GM12865 (cell line): ENCODE measurements around the gene CACNG4.

Experiments
- DNase-seq: peaks from one replicate; pipeline ENCODE4 v3.0.0; 2010; ENCODE audit warnings: low read depth
- H3K4me3 ChIP-seq: 2 replicates; pipeline ENCODE4 v1.5.1; 2011; ENCODE audit warnings: mild to moderate bottlenecking, low read depth, low read length, control low read depth
- CTCF ChIP-seq: IDR thresholded peaks from 2 replicates; pipeline ENCODE4 v1.5.1; 2011; ENCODE audit warnings: low read length, control low read depth, low read depth, inconsistent platforms; ENCODE audit not compliant: insufficient read depth; ENCODE audit errors: missing control alignments

Gene CACNG4

DNA sequence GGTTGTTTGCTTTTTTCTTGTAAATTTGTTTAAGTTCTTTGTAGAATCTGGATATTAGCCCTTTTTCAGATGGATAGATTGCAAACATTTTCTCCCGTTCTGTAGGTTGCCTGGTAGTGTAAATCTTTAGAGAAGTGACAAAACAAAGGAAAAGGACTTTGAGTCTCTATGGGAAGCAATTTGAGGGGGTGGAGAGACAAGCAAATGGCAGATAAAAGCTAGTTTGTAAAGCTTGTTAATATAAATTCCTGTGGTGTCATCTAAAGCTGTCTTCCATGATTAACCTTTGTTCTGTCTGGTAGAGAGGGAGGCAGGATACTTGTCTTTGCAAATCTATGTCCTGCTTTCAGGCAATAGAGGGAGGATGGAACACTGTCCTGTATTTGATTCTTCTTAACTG lies 40.6 kb upstream of the CACNG4 start:
- DNase-seq = no peak
- H3K4me3 ChIP-seq = no peak overlapping the region
- no peak for TF ChIP-seq CTCF

DNA sequence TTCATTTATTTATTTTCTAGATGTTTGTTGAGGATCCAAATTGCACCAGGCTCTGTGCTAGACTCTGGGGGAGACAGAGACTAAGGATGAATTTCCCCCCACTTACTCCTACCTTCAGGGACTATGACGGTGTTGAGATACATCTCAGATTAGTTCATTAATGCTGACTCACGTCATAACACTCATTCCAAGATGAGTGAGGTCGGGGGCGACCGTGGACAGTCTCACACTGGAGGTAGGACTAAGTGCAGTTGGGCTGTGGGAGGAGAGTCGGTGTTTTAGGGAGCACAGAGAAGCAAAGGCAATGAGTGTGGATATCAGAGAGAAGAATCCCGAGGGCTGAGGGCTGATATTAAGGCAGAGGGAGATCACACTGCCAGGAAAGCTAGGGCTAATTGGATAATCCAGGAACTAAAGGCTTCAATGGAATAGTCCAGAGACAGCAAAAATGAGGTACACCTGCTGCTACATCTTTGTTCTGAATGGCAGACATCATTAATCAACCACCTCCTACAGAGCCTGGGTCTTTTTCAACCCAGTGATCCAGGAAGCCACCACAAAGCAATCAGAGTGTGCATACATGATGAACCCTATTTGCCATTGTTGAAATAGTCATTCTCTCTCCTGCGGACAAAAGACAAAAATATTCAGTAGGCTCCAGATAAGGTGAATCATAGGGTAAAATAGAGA lies 38.6 kb upstream of the CACNG4 start:
- DNase-seq = no peak
- TF ChIP-seq CTCF = no peak
- no peak overlapping the region for H3K4me3 ChIP-seq

DNA sequence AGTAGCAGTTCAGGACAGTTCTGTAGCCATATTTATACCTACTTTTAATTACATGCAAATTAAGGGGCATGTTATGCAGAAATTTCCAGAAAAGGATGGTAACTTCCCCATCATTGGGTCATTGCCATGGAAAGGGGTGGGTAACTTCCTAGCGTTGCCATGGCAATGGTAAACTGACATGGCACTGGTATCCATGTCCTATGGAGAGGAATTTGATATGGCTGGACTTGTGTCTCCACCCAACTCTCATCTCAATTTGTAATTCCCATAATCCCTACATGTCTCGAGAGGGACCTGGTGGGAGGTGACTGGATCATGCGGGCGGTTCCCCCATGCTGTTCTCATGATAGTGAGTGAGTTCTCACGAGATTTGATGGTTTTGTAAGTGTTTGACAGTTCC lies 35.6 kb upstream of the CACNG4 start:
- DNase-seq = no peak
- H3K4me3 ChIP-seq = no peak overlapping the region
- no peak for TF ChIP-seq CTCF

DNA sequence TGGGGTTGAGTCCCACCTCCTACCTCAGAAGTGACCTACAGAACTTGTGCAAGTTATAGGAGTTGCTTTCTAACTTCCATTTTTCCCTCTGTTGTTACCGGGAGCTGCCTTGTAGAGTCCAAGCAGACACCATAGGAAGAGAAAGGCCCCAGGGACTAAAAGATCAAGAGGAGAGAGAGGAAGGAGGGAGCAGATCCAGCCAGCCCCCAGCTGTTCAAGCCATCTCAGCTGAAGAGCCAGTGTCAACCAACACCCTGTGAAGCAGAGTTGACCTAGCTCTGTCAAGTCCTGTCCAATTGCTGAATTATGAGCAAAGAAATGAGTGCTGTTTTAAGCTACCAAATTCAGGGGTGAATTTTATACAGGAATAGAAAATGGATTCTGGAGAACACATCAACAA lies 34.9 kb upstream of the CACNG4 start:
- no peak for TF ChIP-seq CTCF
- H3K4me3 ChIP-seq = no peak overlapping the region
- DNase-seq = no peak

GRCh38 chr17:66930933-66931332 lies 33.6 kb upstream of the CACNG4 start:
- DNase-seq = no peak
- no peak for TF ChIP-seq CTCF
- no peak overlapping the region for H3K4me3 ChIP-seq

DNA sequence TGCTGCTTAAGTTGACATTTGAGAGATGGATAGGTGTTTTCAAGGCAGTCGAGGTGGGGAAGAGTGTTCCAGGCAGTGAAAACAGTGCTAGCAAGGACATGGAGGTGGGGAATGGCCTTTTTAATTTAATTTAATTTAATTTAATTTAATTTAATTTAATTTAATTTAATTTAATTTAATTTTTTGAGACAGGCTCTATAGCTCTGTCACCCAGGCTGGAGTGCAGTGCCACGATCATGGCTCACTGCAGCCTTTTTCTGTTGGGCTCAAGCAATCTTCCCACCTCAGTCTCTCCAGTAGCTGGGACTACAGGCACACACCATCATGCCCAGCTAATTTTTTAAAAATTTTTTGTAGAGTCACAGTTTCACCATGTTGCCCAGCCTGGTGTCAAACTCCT lies 32.2 kb upstream of the CACNG4 start:
- no peak for TF ChIP-seq CTCF
- no peak overlapping the region for H3K4me3 ChIP-seq
- DNase-seq = no peak

- H3K4me3 ChIP-seq = no peak overlapping the region
- no peak for TF ChIP-seq CTCF
- DNase-seq = no peak
Observed at GRCh38 chr17:66934040-66934439, 30.5 kb upstream of the CACNG4 start.
